LoVo (cell line): ENCODE data around the gene NALCN.
"Not testable (repeated sequence)": the region's sequence is repeated elsewhere in the genome, so short reads cannot be mapped to it uniquely, and the experiment has no call there.

ENCODE experiments used
- DNase-seq: peaks from one replicate; pipeline ENCODE4 v3.0.0-alpha.2; 2016; ENCODE audit warnings: low spot score

Gene NALCN

GRCh38 chr13:101341464-101341863 lies 74.8 kb downstream of the NALCN start:
- DNase-seq: no peak

- no peak for DNase-seq
These were observed 77.1 kb downstream of the NALCN start for GRCh38 chr13:101339202-101339601.

GRCh38 chr13:101332583-101332982 lies 83.7 kb downstream of the NALCN start:
- no peak for DNase-seq

- DNase-seq: no peak
These were observed 84.6 kb downstream of the NALCN start for GRCh38 chr13:101331731-101332130.

- DNase-seq: no peak
These were observed 88.4 kb downstream of the NALCN start for GRCh38 chr13:101327871-101328270.

- no peak for DNase-seq
These were observed 89.6 kb downstream of the NALCN start for GRCh38 chr13:101326710-101327109.

- no peak for DNase-seq
These were observed 90.9 kb downstream of the NALCN start for GRCh38 chr13:101325423-101325822.

- no peak for DNase-seq
These were observed 92.7 kb downstream of the NALCN start for GRCh38 chr13:101323601-101324000.

GRCh38 chr13:101317986-101318523 lies 98.3 kb downstream of the NALCN start:
- DNase-seq: no peak

GRCh38 chr13:101313479-101313878 lies 102.8 kb downstream of the NALCN start:
- not testable (repeated sequence) for DNase-seq

- no peak for DNase-seq
These were observed 107.2 kb downstream of the NALCN start for GRCh38 chr13:101309014-101309619.

- DNase-seq: no peak
These were observed 107.9 kb downstream of the NALCN start for GRCh38 chr13:101308247-101309013.

- DNase-seq: no peak
These were observed 109.1 kb downstream of the NALCN start for GRCh38 chr13:101307181-101307701.

- DNase-seq: no peak
These were observed 109.5 kb downstream of the NALCN start for GRCh38 chr13:101306773-101307172.

- no peak for DNase-seq
These were observed 110.3 kb downstream of the NALCN start for GRCh38 chr13:101305981-101306411.

GRCh38 chr13:101303521-101303920 lies 112.8 kb downstream of the NALCN start:
- no peak for DNase-seq

- DNase-seq: no peak
These were observed 115.3 kb downstream of the NALCN start for GRCh38 chr13:101301053-101301452.

GRCh38 chr13:101300531-101300930 lies 115.8 kb downstream of the NALCN start:
- no peak for DNase-seq

GRCh38 chr13:101298517-101298916 lies 117.8 kb downstream of the NALCN start:
- no peak for DNase-seq

GRCh38 chr13:101297794-101298193 lies 118.5 kb downstream of the NALCN start:
- no peak for DNase-seq

GRCh38 chr13:101292711-101293110 lies 123.6 kb downstream of the NALCN start:
- DNase-seq: no peak

GRCh38 chr13:101291646-101292515 lies 124.4 kb downstream of the NALCN start:
- DNase-seq: no peak
